Keratinocyte (primary cell): ENCODE measurements around the gene GUCY2C.

Experiments
- EZH2 ChIP-seq: IDR thresholded peaks from one replicate; pipeline ENCODE4 v1.6.1; 2012; ENCODE audit warnings: inconsistent platforms, mild to moderate bottlenecking, low read length, moderate library complexity
- TF ChIP-seq, protein P1 (sequence below), 3 experiments: IDR thresholded peaks in 1 of 3; conservative IDR thresholded peaks in 1 of 3; optimal IDR thresholded peaks in 1 of 3; 2 replicates in 2 of 3; 3 replicates in 1 of 3; pipeline versions ENCODE3 to v1.5.1; 2011; ENCODE audit warnings: low read length in 3 of 3, mild to moderate bottlenecking in 3 of 3, moderate library complexity in 2 of 3, control low read depth in 1 of 3, inconsistent platforms in 1 of 3; ENCODE audit not compliant: insufficient read depth in 2 of 3; ENCODE audit errors: extremely low read depth in 1 of 3

DNA sequence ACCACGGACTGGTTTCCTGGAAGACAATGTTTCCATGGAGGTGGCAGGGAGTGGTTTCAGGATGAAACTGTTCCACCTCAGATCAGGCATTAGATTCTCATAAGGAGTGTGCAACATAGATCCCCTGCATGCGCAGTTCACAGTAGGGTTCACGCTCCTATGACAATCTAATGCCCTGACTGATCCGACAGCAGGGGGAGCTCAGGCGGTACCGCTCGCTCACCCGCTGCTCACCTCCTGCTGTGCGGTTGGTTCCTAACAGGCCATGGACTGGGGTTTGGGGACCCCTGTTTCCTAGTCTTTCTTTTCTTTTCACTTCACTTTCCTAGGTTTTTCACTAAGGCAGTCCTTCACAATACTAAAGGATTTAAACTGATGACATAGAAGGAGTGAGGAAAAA, 39.6 kb downstream of the GUCY2C start:
- TF ChIP-seq, protein P1, sequence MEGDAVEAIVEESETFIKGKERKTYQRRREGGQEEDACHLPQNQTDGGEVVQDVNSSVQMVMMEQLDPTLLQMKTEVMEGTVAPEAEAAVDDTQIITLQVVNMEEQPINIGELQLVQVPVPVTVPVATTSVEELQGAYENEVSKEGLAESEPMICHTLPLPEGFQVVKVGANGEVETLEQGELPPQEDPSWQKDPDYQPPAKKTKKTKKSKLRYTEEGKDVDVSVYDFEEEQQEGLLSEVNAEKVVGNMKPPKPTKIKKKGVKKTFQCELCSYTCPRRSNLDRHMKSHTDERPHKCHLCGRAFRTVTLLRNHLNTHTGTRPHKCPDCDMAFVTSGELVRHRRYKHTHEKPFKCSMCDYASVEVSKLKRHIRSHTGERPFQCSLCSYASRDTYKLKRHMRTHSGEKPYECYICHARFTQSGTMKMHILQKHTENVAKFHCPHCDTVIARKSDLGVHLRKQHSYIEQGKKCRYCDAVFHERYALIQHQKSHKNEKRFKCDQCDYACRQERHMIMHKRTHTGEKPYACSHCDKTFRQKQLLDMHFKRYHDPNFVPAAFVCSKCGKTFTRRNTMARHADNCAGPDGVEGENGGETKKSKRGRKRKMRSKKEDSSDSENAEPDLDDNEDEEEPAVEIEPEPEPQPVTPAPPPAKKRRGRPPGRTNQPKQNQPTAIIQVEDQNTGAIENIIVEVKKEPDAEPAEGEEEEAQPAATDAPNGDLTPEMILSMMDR (optimal IDR thresholded peaks at IDR 0.05 in 1 of 3, IDR thresholded peaks at IDR 0.05 in 1 of 3, conservative IDR thresholded peaks at IDR 0.05 in 1 of 3; ENCODE audit: extremely low read depth in 1 of 3, insufficient read depth in 2 of 3, low read length in 3 of 3): peak in 1 of 3 experiments; percentile 24
- no peak for TF ChIP-seq EZH2
